Panc1 (cell line): ENCODE results near the gene HCFC1. TPM values are rescaled to one million over a fixed set of nuclear protein-coding genes. Genes with fewer than 3 reads are reported as not detected.

Experiments
- ATAC-seq: fragments of 200-7000 bp; cut with Tn5 transposase; 2 replicates; pipeline ENCODE4 v1.9.1; 2020; ENCODE audit warnings: mild to moderate bottlenecking, moderate library complexity
- BruUV-seq: library from RNA; stranded (reverse); fragments of 400-500 nt; replicated peaks from 2 replicates; lab custom pipeline; 2021; lab: Mats Ljungman, UMichigan
- CTCF ChIA-PET: fragments of 300-600 bp; sonication (Branson Sonifier 250); formaldehyde crosslinking; loops from one replicate; lab custom pipeline; 2022; ENCODE audit warnings: antibody characterized with exemption; lab: Charles Lee
- POLR2A ChIA-PET: fragments of 300-600 bp; sonication (Branson Sonifier 250); formaldehyde crosslinking; loops from one replicate; lab custom pipeline; 2022; ENCODE audit warnings: antibody characterized with exemption; lab: Charles Lee
- DNase-seq: peaks from one replicate; pipeline ENCODE4 v3.0.0-alpha.2; 2010; ENCODE audit warnings: low read depth, low spot score
- H3K27ac ChIP-seq: 2 replicates; pipeline ENCODE4 v1.5.1; 2011; ENCODE audit warnings: mild to moderate bottlenecking, low read length, inconsistent platforms
- H3K27me3 ChIP-seq: fragments of 200-500 bp; sonication (Bioruptor generic); 2 replicates; pipeline ENCODE4 v1.6.0; 2014; ENCODE audit warnings: low read length, inconsistent platforms; ENCODE audit not compliant: control insufficient read depth, insufficient read depth
- H3K36me3 ChIP-seq: fragments of 200-500 bp; sonication (Bioruptor generic); 2 replicates; pipeline ENCODE4 v1.5.1; 2014; ENCODE audit warnings: inconsistent platforms, mild to moderate bottlenecking, low read length, moderate library complexity; ENCODE audit not compliant: control insufficient read depth, insufficient read depth
- H3K4me1 ChIP-seq: 2 replicates; pipeline ENCODE4 v1.5.1; 2011; ENCODE audit warnings: inconsistent platforms, mild to moderate bottlenecking, low read length, moderate library complexity; ENCODE audit not compliant: control insufficient read depth, insufficient read depth
- H3K4me3 ChIP-seq, 2 experiments: 2 replicates each; pipeline ENCODE4 v1.5.1; 2011 to 2012; ENCODE audit warnings: low read depth in 2 of 2, low read length in 2 of 2, mild to moderate bottlenecking in 2 of 2, inconsistent platforms in 1 of 2, moderate library complexity in 1 of 2
- H3K9me3 ChIP-seq: fragments of 200-500 bp; sonication (Bioruptor generic); 2 replicates; pipeline ENCODE4 v1.5.1; 2014; ENCODE audit warnings: low read depth, mild to moderate bottlenecking, inconsistent platforms, low read length, moderate library complexity; ENCODE audit not compliant: control insufficient read depth, insufficient read depth
- POLR2AphosphoS5 ChIP-seq: IDR thresholded peaks from 2 replicates; pipeline ENCODE4 v1.6.1; 2012; ENCODE audit warnings: mild to moderate bottlenecking, low read depth, low read length, moderate library complexity
- SIN3A ChIP-seq: IDR thresholded peaks from 2 replicates; pipeline ENCODE4 v1.6.1; 2012; ENCODE audit warnings: low read depth, mild to moderate bottlenecking, low read length, moderate library complexity, borderline replicate concordance; ENCODE audit not compliant: insufficient read depth
- TCF7L2 ChIP-seq: IDR thresholded peaks from 2 replicates; pipeline ENCODE4 v1.6.1; 2011; ENCODE audit warnings: mild to moderate bottlenecking, low read depth, low read length, inconsistent platforms
- in situ Hi-C: cut with HindIII; loops from 2 replicates; pipeline ENCODE4 v1.10.0; 2016; ENCODE audit warnings: low sequenced_read_pairs, low pct_unique_long_range_greater_than_20kb
- intact Hi-C: fragments of 100-400 bp; cut with micrococcal nuclease; formaldehyde crosslinking; loops from one replicate; pipeline ENCODE4 v1.10.0; 2022; ENCODE audit not compliant: unreplicated experiment
- total RNA-seq: library from RNA; stranded (reverse); gene quantifications from one replicate; pipeline ENCODE4 v1.2.1, GENCODE V29; 2021; ENCODE audit not compliant: unreplicated experiment
- TF ChIP-seq, protein P1 (sequence below), 2 experiments: IDR thresholded peaks; 2 replicates each; pipeline ENCODE4 v1.6.1; 2011 to 2012; ENCODE audit warnings: low read depth in 2 of 2, control low read depth in 1 of 2, low read length in 1 of 2, mild to moderate bottlenecking in 1 of 2, moderate library complexity in 1 of 2; ENCODE audit not compliant: insufficient read depth in 1 of 2
- TF ChIP-seq, protein P2 (sequence below): fragments of 450-650 bp; IDR thresholded peaks from 2 replicates; pipeline ENCODE4 v1.5.1; 2017; ENCODE audit warnings: mild to moderate bottlenecking

HCFC1 gene
- total RNA-seq, 1 experiment from 2014 or later, result 113 TPM

DNA sequence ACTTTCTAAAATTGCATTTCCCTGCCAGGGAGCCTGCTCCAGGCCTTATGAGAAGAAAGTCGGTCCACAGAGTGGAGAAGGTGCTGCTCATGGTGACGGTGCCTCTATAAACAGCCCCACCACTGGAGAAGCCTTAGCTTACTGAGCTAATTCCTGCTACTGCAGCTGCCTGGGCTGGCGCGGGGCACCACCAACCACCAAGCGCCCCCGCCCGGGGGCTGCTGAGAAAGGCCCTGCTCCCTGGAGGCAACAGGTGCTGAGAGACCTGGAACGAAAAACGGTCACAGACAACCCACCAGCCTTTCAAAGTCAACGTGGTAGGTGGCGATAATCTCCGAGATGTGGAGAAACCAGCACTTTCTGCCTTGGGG lies 2.9 kb downstream of the HCFC1 start:
- CTCF ChIA-PET, result no interaction called here
- no peaks in the 10 kb centered on the region for H3K9me3 ChIP-seq
- ATAC-seq (no peak), DNase-seq (no peak)
- in situ Hi-C loops, result no loop called here
- H3K4me1 ChIP-seq, result peaks cover 32% of the 10 kb centered on the region
- H3K27ac ChIP-seq, result peak overlapping the region; percentile 90
- no TSS peak for BruUV-seq
- no peaks in the 10 kb centered on the region for H3K27me3 ChIP-seq
- TF ChIP-seq, protein P1, sequence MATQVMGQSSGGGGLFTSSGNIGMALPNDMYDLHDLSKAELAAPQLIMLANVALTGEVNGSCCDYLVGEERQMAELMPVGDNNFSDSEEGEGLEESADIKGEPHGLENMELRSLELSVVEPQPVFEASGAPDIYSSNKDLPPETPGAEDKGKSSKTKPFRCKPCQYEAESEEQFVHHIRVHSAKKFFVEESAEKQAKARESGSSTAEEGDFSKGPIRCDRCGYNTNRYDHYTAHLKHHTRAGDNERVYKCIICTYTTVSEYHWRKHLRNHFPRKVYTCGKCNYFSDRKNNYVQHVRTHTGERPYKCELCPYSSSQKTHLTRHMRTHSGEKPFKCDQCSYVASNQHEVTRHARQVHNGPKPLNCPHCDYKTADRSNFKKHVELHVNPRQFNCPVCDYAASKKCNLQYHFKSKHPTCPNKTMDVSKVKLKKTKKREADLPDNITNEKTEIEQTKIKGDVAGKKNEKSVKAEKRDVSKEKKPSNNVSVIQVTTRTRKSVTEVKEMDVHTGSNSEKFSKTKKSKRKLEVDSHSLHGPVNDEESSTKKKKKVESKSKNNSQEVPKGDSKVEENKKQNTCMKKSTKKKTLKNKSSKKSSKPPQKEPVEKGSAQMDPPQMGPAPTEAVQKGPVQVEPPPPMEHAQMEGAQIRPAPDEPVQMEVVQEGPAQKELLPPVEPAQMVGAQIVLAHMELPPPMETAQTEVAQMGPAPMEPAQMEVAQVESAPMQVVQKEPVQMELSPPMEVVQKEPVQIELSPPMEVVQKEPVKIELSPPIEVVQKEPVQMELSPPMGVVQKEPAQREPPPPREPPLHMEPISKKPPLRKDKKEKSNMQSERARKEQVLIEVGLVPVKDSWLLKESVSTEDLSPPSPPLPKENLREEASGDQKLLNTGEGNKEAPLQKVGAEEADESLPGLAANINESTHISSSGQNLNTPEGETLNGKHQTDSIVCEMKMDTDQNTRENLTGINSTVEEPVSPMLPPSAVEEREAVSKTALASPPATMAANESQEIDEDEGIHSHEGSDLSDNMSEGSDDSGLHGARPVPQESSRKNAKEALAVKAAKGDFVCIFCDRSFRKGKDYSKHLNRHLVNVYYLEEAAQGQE (IDR thresholded peaks at IDR 0.05; ENCODE audit: insufficient read depth in 1 of 2, low read depth in 2 of 2, low read length in 1 of 2), result no peak
- TF ChIP-seq SIN3A (no peak), POLR2AphosphoS5 (no peak), TCF7L2 (no peak)
- TF ChIP-seq, protein P2, sequence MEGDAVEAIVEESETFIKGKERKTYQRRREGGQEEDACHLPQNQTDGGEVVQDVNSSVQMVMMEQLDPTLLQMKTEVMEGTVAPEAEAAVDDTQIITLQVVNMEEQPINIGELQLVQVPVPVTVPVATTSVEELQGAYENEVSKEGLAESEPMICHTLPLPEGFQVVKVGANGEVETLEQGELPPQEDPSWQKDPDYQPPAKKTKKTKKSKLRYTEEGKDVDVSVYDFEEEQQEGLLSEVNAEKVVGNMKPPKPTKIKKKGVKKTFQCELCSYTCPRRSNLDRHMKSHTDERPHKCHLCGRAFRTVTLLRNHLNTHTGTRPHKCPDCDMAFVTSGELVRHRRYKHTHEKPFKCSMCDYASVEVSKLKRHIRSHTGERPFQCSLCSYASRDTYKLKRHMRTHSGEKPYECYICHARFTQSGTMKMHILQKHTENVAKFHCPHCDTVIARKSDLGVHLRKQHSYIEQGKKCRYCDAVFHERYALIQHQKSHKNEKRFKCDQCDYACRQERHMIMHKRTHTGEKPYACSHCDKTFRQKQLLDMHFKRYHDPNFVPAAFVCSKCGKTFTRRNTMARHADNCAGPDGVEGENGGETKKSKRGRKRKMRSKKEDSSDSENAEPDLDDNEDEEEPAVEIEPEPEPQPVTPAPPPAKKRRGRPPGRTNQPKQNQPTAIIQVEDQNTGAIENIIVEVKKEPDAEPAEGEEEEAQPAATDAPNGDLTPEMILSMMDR, result no peak
- H3K36me3 ChIP-seq, result no peaks in the 10 kb centered on the region; the same call in 1 of the 2 replicates
- POLR2A ChIA-PET, result no interaction called here
- intact Hi-C loops, result no loop called here
- H3K4me3 ChIP-seq, result peak overlapping the region; percentile 95 to 98

DNA sequence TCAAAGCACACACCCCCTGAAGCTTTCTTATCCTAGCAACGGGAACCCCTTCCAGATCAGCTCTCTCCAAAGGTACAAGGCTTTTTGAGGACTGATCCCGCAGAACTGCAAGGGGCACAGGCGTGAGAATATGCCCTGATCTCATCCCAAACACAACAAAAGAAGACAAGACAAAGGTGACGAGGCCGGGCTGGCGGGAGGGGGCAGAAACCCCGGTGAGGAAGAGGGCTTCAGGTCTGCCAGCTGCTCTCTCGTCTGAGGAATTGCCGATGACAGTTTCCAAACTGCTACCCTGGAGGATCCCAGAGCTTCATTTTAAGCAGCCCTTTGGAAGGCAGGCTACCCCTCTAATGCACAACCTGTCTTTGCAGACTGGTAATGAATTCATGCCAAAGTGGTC lies 3.4 kb downstream of the HCFC1 start:
- H3K4me1 ChIP-seq, result peaks cover 27% of the 10 kb centered on the region
- H3K4me3 ChIP-seq, result peak overlapping the region; percentile 95 to 98
- no peak for ATAC-seq
- CTCF ChIA-PET, result no interaction called here
- no TSS peak for BruUV-seq
- no peaks in the 10 kb centered on the region; the same call in 1 of the 2 replicates for H3K36me3 ChIP-seq
- no peaks in the 10 kb centered on the region for H3K27me3 ChIP-seq
- in situ Hi-C loops (no loop called here), intact Hi-C loops (no loop called here)
- no peak for DNase-seq
- POLR2A ChIA-PET, result no interaction called here
- H3K27ac ChIP-seq, result peak overlapping the region; percentile 90
- H3K9me3 ChIP-seq, result no peaks in the 10 kb centered on the region
- TF ChIP-seq, protein P2, result no peak
- TF ChIP-seq POLR2AphosphoS5 (no peak), TCF7L2 (no peak), SIN3A (no peak)
- TF ChIP-seq, protein P1 (IDR thresholded peaks at IDR 0.05; ENCODE audit: insufficient read depth in 1 of 2, low read depth in 2 of 2, low read length in 1 of 2), result no peak
